Measurements from ENCODE around the gene CMKLR1.

The CMKLR1 gene

DNA sequence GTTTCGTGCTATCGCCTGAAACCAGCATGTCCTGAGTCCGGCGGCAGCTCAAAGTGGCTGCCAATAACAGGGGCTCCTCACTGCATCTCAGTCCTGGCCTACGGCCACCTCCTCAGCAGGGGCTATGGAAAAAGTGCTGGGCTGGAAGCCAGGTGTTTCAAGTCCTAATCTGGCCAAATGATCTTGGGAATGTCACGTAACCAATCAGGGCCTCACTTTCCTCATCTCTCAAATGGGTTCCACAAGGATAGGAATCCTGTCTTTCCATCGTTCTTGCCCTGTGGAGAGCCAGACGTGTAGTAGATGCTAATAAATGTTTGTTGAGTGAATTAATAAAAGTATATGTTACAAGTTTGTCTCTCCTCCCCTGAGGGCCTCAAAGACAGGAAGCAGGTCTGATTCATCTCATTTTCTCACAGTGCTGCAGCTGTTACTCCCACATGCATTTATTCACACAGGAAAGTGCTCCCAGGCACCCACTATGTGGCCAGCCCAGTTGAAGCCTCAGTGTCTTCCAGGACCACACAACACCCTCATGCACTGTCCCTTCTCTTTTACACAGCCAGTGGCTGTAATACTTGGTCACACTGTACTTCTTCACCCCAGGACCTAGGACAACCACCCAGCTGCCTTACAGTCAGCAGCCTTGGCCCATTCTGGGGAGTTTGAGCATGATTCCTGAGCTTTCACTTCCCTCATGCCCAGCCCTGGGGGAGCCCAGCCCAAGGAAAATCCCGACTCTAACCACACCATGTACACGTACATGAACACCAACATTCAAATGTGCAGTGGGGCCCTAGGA is 5.0 kb downstream of the CMKLR1 start:
- WGBS, 2 experiments (ENCODE audit: insufficient coverage in 2 of 2): 89 to 92% methylated on average over 5 to 10 of the region's 10 CpGs
- Histone ChIP-seq H3K36me3 (ENCODE audit: control insufficient read depth, insufficient read depth, low read length) (no peaks in the 10 kb centered on the region), H3K4me1 (ENCODE audit: control insufficient read depth, insufficient read depth, low read length, poor library complexity, severe bottlenecking) (peaks cover 4% of the 10 kb centered on the region), H3K9me3 (ENCODE audit: control insufficient read depth, low read length) (no peaks in the 10 kb centered on the region), H3K27ac (ENCODE audit: low read depth, low read length, severe bottlenecking) (no peak overlapping the region), H3K4me3 (ENCODE audit: extremely low read depth, insufficient read depth, low read length, poor library complexity, severe bottlenecking) (no peak overlapping the region)

DNA sequence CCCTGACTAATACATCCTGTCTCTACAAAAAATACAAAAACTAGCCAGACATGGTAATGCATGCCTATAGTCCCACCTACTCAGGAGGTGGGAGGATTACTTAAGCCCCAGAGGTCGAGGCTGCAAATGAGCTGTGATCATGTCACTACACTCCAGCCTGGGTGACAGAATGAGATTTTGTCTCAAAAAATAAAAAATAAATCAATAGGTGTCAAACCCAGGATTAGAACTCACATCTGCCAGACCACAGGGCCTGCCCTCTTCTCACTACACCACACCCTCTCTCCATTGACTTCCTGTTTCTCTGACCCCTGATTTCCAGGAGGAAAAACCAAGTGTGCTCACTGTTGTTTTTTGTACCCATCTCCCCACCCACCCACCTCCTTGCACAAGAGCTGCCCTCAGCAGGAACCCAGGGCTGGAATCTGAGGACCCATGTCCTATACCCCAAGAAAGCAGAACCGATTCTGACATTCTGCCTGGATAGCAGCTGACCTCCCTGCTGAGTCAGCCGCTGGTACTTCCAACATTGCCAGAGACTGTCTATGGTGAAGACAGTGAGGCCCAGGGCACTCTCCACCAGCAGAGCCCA is 6.2 kb downstream of the CMKLR1 start:
- WGBS, 2 experiments (ENCODE audit: insufficient coverage in 2 of 2): 52 to 60% methylated on average over 2 to 3 of the region's 3 CpGs
- H3K4me1 ChIP-seq (ENCODE audit: control insufficient read depth, insufficient read depth, low read length, poor library complexity, severe bottlenecking): no peaks in the 10 kb centered on the region
- H3K27ac ChIP-seq (ENCODE audit: low read depth, low read length, severe bottlenecking): no peak overlapping the region
- H3K4me3 ChIP-seq (ENCODE audit: extremely low read depth, insufficient read depth, low read length, poor library complexity, severe bottlenecking): no peak overlapping the region
- H3K9me3 ChIP-seq (ENCODE audit: control insufficient read depth, low read length): no peaks in the 10 kb centered on the region
- no peaks in the 10 kb centered on the region for H3K36me3 ChIP-seq (ENCODE audit: control insufficient read depth, insufficient read depth, low read length)

- WGBS, 2 experiments (ENCODE audit: insufficient coverage in 2 of 2): 93 to 94% methylated on average over 6 to 7 of the region's 7 CpGs
- peaks cover 2% of the 10 kb centered on the region for H3K4me1 ChIP-seq (ENCODE audit: control insufficient read depth, insufficient read depth, low read length, poor library complexity, severe bottlenecking)
- H3K36me3 ChIP-seq (ENCODE audit: control insufficient read depth, insufficient read depth, low read length): no peaks in the 10 kb centered on the region
- no peak overlapping the region for H3K27ac ChIP-seq (ENCODE audit: low read depth, low read length, severe bottlenecking)
- H3K9me3 ChIP-seq (ENCODE audit: control insufficient read depth, low read length): no peaks in the 10 kb centered on the region
- no peak overlapping the region for H3K4me3 ChIP-seq (ENCODE audit: extremely low read depth, insufficient read depth, low read length, poor library complexity, severe bottlenecking)
Measured at GRCh38 chr12:108328420-108328819, 10.7 kb downstream of the CMKLR1 start.

GRCh38 chr12:108327621-108328344 is 11.3 kb downstream of the CMKLR1 start:
- Histone ChIP-seq H3K27ac (ENCODE audit: low read depth, low read length, severe bottlenecking) (no peak overlapping the region), H3K36me3 (ENCODE audit: control insufficient read depth, insufficient read depth, low read length) (no peaks in the 10 kb centered on the region), H3K9me3 (ENCODE audit: control insufficient read depth, low read length) (no peaks in the 10 kb centered on the region), H3K4me1 (ENCODE audit: control insufficient read depth, insufficient read depth, low read length, poor library complexity, severe bottlenecking) (peaks cover 2% of the 10 kb centered on the region), H3K4me3 (ENCODE audit: extremely low read depth, insufficient read depth, low read length, poor library complexity, severe bottlenecking) (no peak overlapping the region)
- WGBS, 2 experiments (ENCODE audit: insufficient coverage in 2 of 2): 80 to 81% methylated on average over 12 to 13 of the region's 15 CpGs

DNA sequence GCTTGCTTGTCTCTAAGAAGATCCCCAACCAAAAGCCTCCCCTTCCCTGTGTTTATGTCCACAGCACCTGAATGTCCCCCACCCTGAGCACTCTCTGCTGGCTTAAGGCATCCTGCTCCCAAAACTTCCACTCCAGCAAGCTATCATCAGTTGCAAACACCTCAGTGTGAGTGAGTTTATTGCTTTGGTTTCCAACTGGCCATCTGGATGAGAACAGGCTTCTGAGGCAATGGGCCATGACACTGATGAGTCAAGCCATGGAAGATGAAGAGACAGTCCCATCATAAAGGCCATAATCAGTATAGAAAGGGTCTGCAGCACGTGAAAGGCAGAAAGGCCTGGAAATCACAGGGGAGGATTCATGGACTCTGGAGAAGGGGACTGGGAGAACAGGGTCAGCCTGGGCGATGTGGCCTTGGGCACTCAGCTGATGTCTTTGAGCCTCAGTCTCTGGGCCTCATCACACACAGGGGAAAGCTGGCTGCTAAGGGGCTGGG is 12.8 kb downstream of the CMKLR1 start:
- H3K36me3 ChIP-seq (ENCODE audit: control insufficient read depth, insufficient read depth, low read length): no peaks in the 10 kb centered on the region
- H3K4me3 ChIP-seq (ENCODE audit: extremely low read depth, insufficient read depth, low read length, poor library complexity, severe bottlenecking): no peak overlapping the region
- no peak overlapping the region for H3K27ac ChIP-seq (ENCODE audit: low read depth, low read length, severe bottlenecking)
- 44% methylated on average over 2 of the region's 2 CpGs for WGBS, 2 experiments (ENCODE audit: insufficient coverage in 2 of 2)
- H3K9me3 ChIP-seq (ENCODE audit: control insufficient read depth, low read length): no peaks in the 10 kb centered on the region
- H3K4me1 ChIP-seq (ENCODE audit: control insufficient read depth, insufficient read depth, low read length, poor library complexity, severe bottlenecking): peaks cover 2% of the 10 kb centered on the region

DNA sequence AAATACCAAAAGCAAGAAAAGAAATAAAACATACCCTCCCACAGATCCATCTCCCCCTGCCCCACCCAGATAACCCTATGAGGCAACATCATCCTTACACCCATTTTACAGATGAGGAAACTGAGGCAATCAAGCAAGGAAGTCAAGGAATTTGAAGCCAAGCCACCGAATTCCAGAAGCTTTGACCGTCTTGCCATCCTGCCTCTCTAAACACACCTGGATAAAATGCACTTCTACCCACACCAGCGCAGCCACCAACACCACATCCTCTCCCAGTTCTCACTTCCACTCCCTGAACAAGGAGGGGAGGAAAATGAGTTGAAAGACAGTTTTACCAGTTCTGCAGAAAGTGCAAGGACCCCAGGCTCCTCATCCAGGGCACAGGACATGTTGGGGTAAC is 13.6 kb downstream of the CMKLR1 start:
- Histone ChIP-seq H3K4me1 (ENCODE audit: control insufficient read depth, insufficient read depth, low read length, poor library complexity, severe bottlenecking) (peaks cover 2% of the 10 kb centered on the region), H3K27ac (ENCODE audit: low read depth, low read length, severe bottlenecking) (no peak overlapping the region), H3K9me3 (ENCODE audit: control insufficient read depth, low read length) (no peaks in the 10 kb centered on the region), H3K4me3 (ENCODE audit: extremely low read depth, insufficient read depth, low read length, poor library complexity, severe bottlenecking) (no peak overlapping the region), H3K36me3 (ENCODE audit: control insufficient read depth, insufficient read depth, low read length) (no peaks in the 10 kb centered on the region)
- 100% methylated on average over 2 of the region's 3 CpGs; no CpG with 5 or more reads in 1 of the 2 experiments for WGBS, 2 experiments (ENCODE audit: insufficient coverage in 2 of 2)

GRCh38 chr12:108325018-108325358 is 14.1 kb downstream of the CMKLR1 start:
- no peaks in the 10 kb centered on the region for H3K9me3 ChIP-seq (ENCODE audit: control insufficient read depth, low read length)
- no peak overlapping the region for H3K27ac ChIP-seq (ENCODE audit: low read depth, low read length, severe bottlenecking)
- 83 to 90% methylated on average over 3 to 5 of the region's 5 CpGs for WGBS, 2 experiments (ENCODE audit: insufficient coverage in 2 of 2)
- peaks cover 2% of the 10 kb centered on the region for H3K4me1 ChIP-seq (ENCODE audit: control insufficient read depth, insufficient read depth, low read length, poor library complexity, severe bottlenecking)
- H3K36me3 ChIP-seq (ENCODE audit: control insufficient read depth, insufficient read depth, low read length): no peaks in the 10 kb centered on the region
- no peak overlapping the region for H3K4me3 ChIP-seq (ENCODE audit: extremely low read depth, insufficient read depth, low read length, poor library complexity, severe bottlenecking)

DNA sequence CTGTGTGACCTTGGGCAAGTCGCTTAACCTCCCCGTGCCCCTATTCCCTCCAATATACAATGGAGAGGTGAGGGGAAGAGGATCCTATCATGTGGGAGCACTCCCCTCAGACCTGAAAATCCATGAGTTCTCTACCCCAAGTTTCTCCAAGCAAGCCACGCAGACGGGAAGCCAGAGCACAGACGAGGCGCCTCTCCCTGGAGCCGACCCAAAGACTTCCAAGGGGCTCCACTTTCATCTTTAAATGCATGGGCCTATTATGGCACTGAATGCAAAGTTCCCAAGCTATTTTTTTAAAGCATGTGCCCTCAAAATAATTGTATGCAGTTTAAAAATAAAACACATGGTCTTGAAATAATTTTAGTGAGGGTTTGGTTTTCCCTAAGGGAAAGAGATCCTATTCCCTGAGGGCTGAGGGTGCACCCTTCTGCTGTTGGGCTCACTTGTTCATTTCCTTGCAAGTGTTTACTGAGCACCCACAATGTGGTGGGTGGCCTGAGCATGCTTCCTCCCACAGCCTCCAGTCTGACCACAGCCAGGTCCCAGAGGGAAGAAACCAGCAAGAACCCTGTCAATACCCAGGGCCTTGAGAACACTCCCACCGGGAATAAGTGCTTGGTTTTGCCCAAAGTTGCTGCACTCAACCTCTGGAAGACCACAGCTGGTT is 14.6 kb downstream of the CMKLR1 start:
- H3K4me3 ChIP-seq (ENCODE audit: extremely low read depth, insufficient read depth, low read length, poor library complexity, severe bottlenecking): no peak overlapping the region
- H3K36me3 ChIP-seq (ENCODE audit: control insufficient read depth, insufficient read depth, low read length): no peaks in the 10 kb centered on the region
- H3K9me3 ChIP-seq (ENCODE audit: control insufficient read depth, low read length): no peaks in the 10 kb centered on the region
- no peak overlapping the region for H3K27ac ChIP-seq (ENCODE audit: low read depth, low read length, severe bottlenecking)
- WGBS, 2 experiments (ENCODE audit: insufficient coverage in 2 of 2): 82 to 100% methylated on average over 4 to 5 of the region's 8 CpGs
- peaks cover 2% of the 10 kb centered on the region for H3K4me1 ChIP-seq (ENCODE audit: control insufficient read depth, insufficient read depth, low read length, poor library complexity, severe bottlenecking)

- peaks cover 2% of the 10 kb centered on the region for H3K4me1 ChIP-seq (ENCODE audit: control insufficient read depth, insufficient read depth, low read length, poor library complexity, severe bottlenecking)
- no peak overlapping the region for H3K4me3 ChIP-seq (ENCODE audit: extremely low read depth, insufficient read depth, low read length, poor library complexity, severe bottlenecking)
- no peaks in the 10 kb centered on the region for H3K9me3 ChIP-seq (ENCODE audit: control insufficient read depth, low read length)
- no peaks in the 10 kb centered on the region for H3K36me3 ChIP-seq (ENCODE audit: control insufficient read depth, insufficient read depth, low read length)
- H3K27ac ChIP-seq (ENCODE audit: low read depth, low read length, severe bottlenecking): no peak overlapping the region
- 86 to 100% methylated on average over 1 of the region's 1 CpG for WGBS, 2 experiments (ENCODE audit: insufficient coverage in 2 of 2)
Measured at GRCh38 chr12:108323581-108323980, 15.5 kb downstream of the CMKLR1 start.

GRCh38 chr12:108322998-108323397 is 16.1 kb downstream of the CMKLR1 start:
- Histone ChIP-seq H3K27ac (ENCODE audit: low read depth, low read length, severe bottlenecking) (no peak overlapping the region), H3K36me3 (ENCODE audit: control insufficient read depth, insufficient read depth, low read length) (no peaks in the 10 kb centered on the region), H3K9me3 (ENCODE audit: control insufficient read depth, low read length) (no peaks in the 10 kb centered on the region), H3K4me1 (ENCODE audit: control insufficient read depth, insufficient read depth, low read length, poor library complexity, severe bottlenecking) (peaks cover 2% of the 10 kb centered on the region), H3K4me3 (ENCODE audit: extremely low read depth, insufficient read depth, low read length, poor library complexity, severe bottlenecking) (no peak overlapping the region)
- 88% methylated on average over 1 of the region's 2 CpGs; no CpG with 5 or more reads in 1 of the 2 experiments for WGBS, 2 experiments (ENCODE audit: insufficient coverage in 2 of 2)

All from mesodermal cell (in vitro differentiated cells).